ENCODE measurements around the gene RNPS1. TPM values are rescaled to one million over a fixed set of nuclear protein-coding genes. Genes with fewer than 3 reads are reported as not detected.

The RNPS1 gene
- total RNA-seq, 2 experiments from 2014 or later = 225 to 339 TPM

GRCh38 chr16:2228161-2228824 lies 39.6 kb downstream of the RNPS1 start:
- CTCF ChIA-PET (ENCODE audit: unreplicated experiment) = no interaction called here
- Histone ChIP-seq H4K20me1 (ENCODE audit: insufficient read depth, low read length) (0 out of 2 replicates have a peak, but pooled peaks cover 3% of the 10 kb centered on the region), H3K27ac (ENCODE audit: low read depth, low read length, poor library complexity, severe bottlenecking) (no peak overlapping the region), H3K79me2 (ENCODE audit: insufficient read depth, low read depth, low read length) (peaks cover 32% of the 10 kb centered on the region), H3K9me2 (ENCODE audit: insufficient read depth, low read length) (no peaks in the 10 kb centered on the region), H3K36me3 (ENCODE audit: insufficient read depth, low read length) (peaks cover 47% of the 10 kb centered on the region), H3K4me1 (ENCODE audit: insufficient read depth, low read length, poor library complexity, severe bottlenecking) (peaks cover 10% of the 10 kb centered on the region), H3K9me3 (ENCODE audit: low read length) (no peaks in the 10 kb centered on the region), H3K4me2 (ENCODE audit: low read length) (no peak overlapping the region), H3K4me3 (ENCODE audit: low read depth, low read length, poor library complexity, severe bottlenecking) (no peak overlapping the region), H2AFZ (ENCODE audit: low read length) (no peak overlapping the region)
- no peak for TF ChIP-seq CTCF (conservative IDR thresholded peaks at IDR 0.05; ENCODE audit: low read length)
- no peak for TF ChIP-seq EZH2phosphoT487 (IDR thresholded peaks at IDR 0.05; ENCODE audit: borderline replicate concordance, low read depth, low read length)
- BruUV-seq (replicated peaks) = no TSS peak
- DNase-seq (ENCODE audit: low spot score) = no peak
- intact Hi-C loops (cut with micrococcal nuclease; ENCODE audit: unreplicated experiment) = no loop called here
- POLR2A ChIA-PET = no interaction called here

- Histone ChIP-seq H3K9me2 (ENCODE audit: insufficient read depth, low read length) (no peaks in the 10 kb centered on the region), H3K4me2 (ENCODE audit: low read length) (no peak overlapping the region), H3K4me3 (ENCODE audit: low read depth, low read length, poor library complexity, severe bottlenecking) (no peak overlapping the region), H3K4me1 (ENCODE audit: insufficient read depth, low read length, poor library complexity, severe bottlenecking) (peaks cover 10% of the 10 kb centered on the region), H3K27ac (ENCODE audit: low read depth, low read length, poor library complexity, severe bottlenecking) (no peak overlapping the region), H3K36me3 (ENCODE audit: insufficient read depth, low read length) (peaks cover 41% of the 10 kb centered on the region), H2AFZ (ENCODE audit: low read length) (no peak overlapping the region), H4K20me1 (ENCODE audit: insufficient read depth, low read length) (0 out of 2 replicates have a peak, but pooled peaks cover 3% of the 10 kb centered on the region), H3K9me3 (ENCODE audit: low read length) (no peaks in the 10 kb centered on the region), H3K79me2 (ENCODE audit: insufficient read depth, low read depth, low read length) (peaks cover 32% of the 10 kb centered on the region)
- TF ChIP-seq CTCF (conservative IDR thresholded peaks at IDR 0.05; ENCODE audit: low read length) = no peak
- no peak for TF ChIP-seq EZH2phosphoT487 (IDR thresholded peaks at IDR 0.05; ENCODE audit: borderline replicate concordance, low read depth, low read length)
- ChIA-PET POLR2A (no interaction called here), CTCF (ENCODE audit: unreplicated experiment) (interaction anchor here (0.5 kb wide), 1 partner anchor 293 kb away, joined by 4 read pairs; no protein-coding TSS in a partner anchor)
- BruUV-seq (replicated peaks) = no TSS peak
- intact Hi-C loops (cut with micrococcal nuclease; ENCODE audit: unreplicated experiment) = no loop called here
- no peak for DNase-seq (ENCODE audit: low spot score)
These were observed 41.0 kb downstream of the RNPS1 start for GRCh38 chr16:2226918-2227317.

DNA sequence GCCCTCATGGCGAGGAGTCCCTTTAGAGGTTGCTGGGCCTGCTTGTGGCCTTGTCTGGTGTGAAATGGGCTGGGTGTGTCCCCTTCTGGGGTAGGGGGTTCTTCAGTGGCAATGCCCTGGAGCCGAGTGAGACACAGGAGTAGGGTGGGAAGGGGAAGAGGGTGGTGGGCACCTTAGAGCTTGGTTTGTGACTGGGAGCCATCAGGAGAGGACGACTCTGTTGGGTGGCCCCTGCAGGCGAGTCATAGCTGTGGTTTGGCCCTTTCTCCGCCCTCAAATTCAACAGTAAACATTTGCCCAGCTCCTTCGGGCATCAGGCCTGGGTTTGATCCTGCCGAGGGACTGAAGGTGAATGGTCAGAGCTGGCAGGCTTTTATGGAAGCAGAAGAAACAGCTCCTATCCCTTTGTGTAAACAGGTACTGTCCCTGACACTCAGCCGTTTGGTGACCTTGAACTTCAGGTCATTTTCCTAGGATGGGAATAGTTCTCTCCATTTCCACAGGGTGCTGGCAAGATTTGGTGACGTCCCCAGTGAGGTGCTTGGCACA lies 41.6 kb downstream of the RNPS1 start:
- intact Hi-C loops (cut with micrococcal nuclease; ENCODE audit: unreplicated experiment) = no loop called here
- H3K9me3 ChIP-seq (ENCODE audit: low read length) = no peaks in the 10 kb centered on the region
- H3K4me2 ChIP-seq (ENCODE audit: low read length) = no peak overlapping the region
- H3K4me3 ChIP-seq (ENCODE audit: low read depth, low read length, poor library complexity, severe bottlenecking) = no peak overlapping the region
- H3K4me1 ChIP-seq (ENCODE audit: insufficient read depth, low read length, poor library complexity, severe bottlenecking) = peaks cover 10% of the 10 kb centered on the region
- 0 out of 2 replicates have a peak, but pooled peaks cover 3% of the 10 kb centered on the region for H4K20me1 ChIP-seq (ENCODE audit: insufficient read depth, low read length)
- ChIA-PET CTCF (ENCODE audit: unreplicated experiment) (interaction anchor here (0.5 kb wide), 1 partner anchor 294 kb away, joined by 4 read pairs; no protein-coding TSS in a partner anchor), POLR2A (no interaction called here)
- peaks cover 32% of the 10 kb centered on the region for H3K79me2 ChIP-seq (ENCODE audit: insufficient read depth, low read depth, low read length)
- BruUV-seq (replicated peaks) = no TSS peak
- H3K9me2 ChIP-seq (ENCODE audit: insufficient read depth, low read length) = no peaks in the 10 kb centered on the region
- no peak overlapping the region for H2AFZ ChIP-seq (ENCODE audit: low read length)
- H3K36me3 ChIP-seq (ENCODE audit: insufficient read depth, low read length) = peaks cover 41% of the 10 kb centered on the region
- DNase-seq (ENCODE audit: low spot score) = no peak
- no peak overlapping the region for H3K27ac ChIP-seq (ENCODE audit: low read depth, low read length, poor library complexity, severe bottlenecking)
- TF ChIP-seq CTCF (conservative IDR thresholded peaks at IDR 0.05; ENCODE audit: low read length) = no peak
- no peak for TF ChIP-seq EZH2phosphoT487 (IDR thresholded peaks at IDR 0.05; ENCODE audit: borderline replicate concordance, low read depth, low read length)

Data from OCI-LY7 (cell line).